GM21825 (cell line): ENCODE measurements around the gene B3GALT5.

Experiments
- ATAC-seq: cut with Tn5 transposase; IDR thresholded peaks from one replicate; pipeline ENCODE4 v1.9.1; 2021; ENCODE audit warnings: mild to moderate bottlenecking, moderate library complexity; ENCODE audit not compliant: unreplicated experiment

Gene B3GALT5

DNA sequence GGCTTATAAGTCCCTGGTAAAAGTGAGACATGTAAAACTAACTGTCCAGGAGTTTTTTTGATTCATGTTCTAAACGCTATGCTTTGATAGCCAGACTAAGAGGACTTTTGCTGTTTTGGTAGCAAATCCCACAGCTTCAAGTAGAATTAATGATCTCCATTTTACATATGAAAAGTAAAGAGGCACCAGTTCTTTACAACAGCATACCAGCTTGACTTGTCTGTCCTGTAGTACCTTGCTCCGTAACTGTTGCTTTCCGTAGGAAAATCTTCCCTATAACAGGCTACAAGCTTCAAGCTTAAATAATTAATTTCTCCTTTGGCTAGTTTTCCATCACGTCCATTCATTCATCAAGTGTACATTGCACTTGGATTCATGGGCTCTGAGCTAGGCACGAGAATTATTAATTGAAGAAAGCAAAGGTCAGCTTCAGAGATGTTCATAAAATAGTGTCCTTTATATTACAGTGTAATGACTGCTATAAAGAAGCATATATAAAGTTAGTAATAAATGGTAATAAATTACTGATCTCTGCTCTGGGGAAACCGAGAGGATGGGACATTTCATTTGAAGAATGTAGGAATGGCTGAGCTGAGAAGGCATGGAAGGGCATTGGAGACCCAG, 29.2 kb downstream of the B3GALT5 start:
- no peak for ATAC-seq

DNA sequence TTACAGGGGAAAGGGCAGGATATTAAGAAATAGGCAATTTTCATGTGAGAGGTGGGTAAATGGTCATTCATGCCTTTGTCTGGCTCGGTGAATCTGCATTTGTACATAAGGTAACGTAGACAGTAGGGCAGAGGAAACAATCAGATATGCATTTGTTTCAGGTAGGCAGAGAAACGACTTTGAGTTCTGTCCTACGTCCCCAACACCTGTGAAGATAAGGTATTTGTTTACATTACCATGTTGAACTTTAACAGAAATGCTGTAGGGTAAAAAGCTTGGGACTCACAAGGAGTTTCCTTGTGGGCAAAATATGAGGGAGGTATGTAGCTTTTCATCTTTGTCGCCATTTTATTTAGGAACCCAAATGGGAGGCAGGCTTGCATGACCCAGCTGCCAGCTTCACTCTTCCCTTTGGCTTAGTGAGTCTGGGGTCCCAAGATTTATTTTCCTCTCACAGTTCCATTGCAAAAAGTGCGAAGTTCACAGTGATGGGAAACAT, 31.4 kb downstream of the B3GALT5 start:
- no peak for ATAC-seq

DNA sequence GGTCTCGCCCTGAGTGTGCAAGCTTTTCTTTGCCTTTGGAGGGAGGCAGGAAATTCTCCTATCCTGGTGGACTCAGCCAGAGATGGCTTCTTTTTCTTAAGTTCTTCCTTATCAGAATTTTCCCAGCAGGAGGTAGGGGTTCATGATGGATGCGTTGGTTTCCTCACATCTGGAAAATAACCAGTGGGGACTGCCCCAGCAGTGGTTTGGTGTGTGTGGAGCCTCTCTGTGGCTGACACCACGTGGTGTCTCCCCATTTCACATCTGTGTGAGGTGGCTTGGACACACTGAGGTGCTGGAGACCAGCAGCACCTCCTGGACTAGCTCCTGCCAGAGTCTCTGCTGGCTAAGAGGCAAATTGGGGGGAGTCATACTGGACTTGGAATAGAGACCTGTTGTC, 32.6 kb downstream of the B3GALT5 start:
- no peak for ATAC-seq

DNA sequence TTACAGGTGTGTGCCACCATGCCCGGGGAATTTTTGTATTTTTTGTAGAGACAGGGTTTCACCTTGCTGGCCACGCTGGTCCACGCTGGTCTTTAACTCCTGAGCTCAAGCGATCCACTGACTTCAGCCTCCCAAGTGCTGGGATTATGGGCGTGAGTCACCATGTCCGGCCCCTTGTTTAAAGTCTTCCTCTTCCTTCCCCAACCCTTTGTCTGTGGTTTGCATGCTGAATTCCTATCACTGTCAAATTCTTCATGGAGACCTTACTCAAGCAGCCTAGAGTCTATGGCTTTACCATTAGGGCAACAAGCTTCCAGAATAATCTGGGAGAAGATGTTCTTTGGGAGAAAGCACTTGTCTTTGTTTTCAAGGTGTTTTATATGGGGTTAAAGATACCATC, 34.7 kb downstream of the B3GALT5 start:
- ATAC-seq, result no peak

DNA sequence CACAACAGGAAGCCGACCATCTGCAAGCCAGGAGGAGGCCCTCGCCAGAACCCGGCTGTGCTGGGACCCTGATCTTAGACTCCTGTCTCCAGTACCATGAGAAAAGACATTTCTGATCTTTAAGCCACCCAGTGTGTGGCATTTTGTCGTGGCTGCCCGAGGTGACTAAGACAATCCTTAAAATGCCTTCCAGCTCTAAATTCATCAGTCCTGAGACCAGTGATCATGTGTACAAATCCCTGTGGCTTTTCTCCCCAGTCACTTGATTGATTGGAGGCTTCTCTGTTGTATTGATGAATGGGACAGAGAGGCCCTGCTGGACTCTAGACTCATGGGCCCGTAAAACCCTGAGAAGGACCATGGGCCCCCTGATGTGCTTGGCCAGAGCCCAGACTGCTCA, 36.1 kb downstream of the B3GALT5 start:
- ATAC-seq, result no peak

DNA sequence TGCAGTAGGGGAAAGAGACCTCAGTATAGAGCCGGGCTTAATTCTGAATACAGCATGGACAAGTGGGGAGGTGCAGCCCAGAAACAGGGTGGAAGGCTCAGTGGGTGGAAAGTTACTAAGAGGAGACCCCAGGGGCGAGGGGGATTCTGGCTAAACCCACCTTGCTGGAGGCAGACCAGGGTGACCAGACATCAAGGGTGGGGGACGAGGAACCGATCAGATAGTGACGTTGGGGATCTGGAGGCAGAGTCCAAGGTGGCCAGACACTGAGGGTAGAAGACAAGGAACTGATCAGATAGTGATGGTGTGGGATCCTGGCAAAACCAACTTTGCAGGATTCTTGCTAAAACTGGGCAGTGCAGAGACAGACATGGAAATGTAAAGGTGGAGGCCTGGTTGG, 36.8 kb downstream of the B3GALT5 start:
- ATAC-seq, result no peak

DNA sequence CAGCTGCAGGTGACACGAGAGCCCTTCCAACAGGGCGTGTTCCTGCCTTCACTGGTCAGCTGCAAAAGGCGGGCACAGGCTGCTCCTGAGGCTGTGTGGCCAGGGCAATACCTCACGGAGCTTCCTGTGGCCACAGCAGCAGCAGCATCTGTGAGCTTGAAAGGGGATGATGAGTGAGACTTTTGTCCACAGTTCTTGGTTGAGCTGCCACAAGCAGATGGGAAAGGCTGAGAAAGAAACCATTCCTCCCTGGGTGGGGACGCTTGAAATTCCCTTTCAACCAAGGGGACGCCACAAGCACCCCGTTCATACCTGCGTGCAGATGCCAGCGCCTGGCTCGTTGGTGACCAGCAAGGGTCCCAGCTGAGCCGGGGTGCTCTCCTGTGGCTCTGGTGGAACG, 37.6 kb downstream of the B3GALT5 start:
- ATAC-seq, result no peak

DNA sequence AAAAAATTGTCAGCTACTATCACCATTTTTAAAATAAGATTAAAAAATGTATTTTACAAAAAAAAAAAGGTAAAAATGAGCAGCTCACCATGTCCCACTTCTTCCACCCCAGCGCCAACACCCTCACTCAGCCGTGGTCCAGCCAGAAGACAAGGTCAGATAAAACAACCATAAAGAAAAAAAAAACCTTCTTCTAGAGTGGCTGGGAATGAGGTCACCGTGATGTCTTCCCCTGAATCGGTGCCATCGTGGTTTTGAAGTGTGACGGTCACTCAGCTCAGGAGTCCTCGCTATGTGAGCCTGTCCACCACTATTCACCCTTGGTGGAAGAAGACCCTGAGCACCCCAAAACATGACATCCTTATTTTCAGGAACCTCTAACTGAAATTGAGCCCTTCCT, 38.1 kb downstream of the B3GALT5 start:
- no peak for ATAC-seq

DNA sequence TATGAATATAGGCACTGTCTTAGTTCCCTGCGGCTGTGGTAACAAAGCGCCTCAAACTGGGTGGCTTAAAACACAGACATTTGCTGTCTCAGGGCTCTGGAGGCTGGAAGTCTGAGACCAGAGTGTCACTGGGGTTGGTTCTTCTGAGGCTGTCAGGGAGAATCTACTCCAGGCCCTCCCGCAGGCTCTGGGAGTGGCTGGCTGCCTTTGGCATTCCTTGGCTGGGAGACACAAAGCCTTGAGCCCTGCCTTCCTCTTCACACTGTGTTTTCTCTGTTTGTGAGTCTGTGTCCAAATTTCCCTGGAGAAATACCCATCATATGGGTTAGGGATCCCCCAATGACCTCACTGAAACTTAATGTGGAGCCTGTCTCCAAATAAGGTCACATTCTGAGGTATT, 38.5 kb downstream of the B3GALT5 start:
- no peak for ATAC-seq

DNA sequence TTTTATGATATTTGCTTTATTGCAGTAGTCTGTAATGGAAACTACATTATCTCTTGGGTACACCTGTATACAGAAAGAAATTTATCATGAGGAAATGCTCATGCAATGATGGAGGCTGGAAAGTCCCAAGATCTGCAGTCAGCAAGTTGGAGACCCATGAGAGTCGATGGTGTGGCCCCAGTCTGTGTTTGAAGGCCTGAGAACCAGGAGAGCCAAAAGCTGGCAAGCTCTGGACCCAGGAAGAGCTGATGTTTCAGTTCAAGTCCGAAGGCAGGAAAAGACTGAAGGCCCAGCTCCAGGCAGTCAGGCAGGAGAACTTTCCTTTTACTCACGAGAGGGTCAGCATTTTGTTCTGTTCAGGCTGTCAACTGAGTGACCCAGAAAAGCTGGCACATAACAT, 42.2 kb downstream of the B3GALT5 start:
- no peak for ATAC-seq

DNA sequence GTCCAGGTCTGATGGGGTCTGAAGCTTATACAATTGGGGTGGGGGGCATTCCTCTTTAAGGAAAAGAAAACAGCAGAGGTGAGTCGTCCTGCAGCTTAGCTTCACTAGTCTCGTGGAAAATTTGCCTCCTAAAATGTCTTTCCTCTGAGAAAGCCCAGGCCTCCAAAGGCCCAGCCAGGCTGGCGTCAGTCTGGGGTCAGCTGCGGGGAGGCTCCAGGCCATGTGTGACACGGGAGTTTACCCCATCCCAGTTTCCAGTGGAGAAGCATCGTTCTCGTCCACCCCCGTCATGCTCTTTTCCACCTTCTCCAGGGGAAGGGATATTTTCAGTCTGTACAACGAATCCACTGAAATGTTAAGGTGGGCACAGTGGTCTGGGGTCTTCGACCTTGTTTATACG, 42.8 kb downstream of the B3GALT5 start:
- no peak for ATAC-seq

DNA sequence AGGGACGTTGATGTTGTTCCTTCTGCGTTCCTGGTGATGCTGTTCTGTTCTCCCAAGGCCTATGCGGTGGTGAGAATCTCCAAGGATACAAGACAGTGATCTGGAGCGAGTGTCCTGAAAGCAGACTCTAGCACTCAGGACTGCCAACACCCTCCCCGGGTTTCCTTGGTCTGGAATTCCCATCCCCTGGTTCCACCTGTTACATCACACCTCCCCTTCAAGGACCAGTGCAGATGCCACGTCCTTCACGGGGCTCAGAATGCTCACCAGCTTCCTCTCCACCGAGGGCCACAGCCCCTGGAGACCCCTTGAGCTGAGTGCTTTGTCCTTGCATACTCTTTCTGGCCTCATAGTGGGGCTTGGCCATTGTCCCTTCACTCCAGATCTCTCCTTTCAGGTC, 43.5 kb downstream of the B3GALT5 start:
- no peak for ATAC-seq

DNA sequence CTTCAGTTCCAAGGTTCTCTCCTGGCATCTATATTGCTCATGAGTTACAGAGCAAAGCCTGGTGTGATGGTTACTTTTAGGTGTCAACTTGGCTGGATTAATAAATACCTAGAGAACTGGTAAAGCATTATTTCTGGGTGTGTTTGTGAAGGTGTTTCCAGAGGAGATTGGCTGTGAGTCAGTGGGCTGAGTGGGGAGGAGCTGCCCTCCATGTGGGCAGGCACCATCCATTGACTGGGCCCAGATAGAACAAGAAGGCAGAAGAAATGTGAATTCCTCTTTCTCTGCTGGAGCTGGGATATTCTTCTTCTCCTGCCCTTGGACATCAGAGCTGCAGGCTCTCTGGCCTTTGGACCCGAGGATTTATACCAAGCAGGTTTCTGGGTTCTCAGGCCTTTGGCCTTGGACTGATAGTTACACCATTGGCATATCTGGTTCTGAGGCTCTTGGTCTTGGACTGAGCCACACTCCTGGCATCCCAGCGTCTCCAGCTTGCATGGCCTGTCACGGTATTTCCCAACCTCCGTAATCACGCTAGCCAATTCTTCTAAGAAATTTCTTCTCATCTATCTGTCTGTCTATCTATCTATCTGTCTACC, 44.5 kb downstream of the B3GALT5 start:
- no peak for ATAC-seq

DNA sequence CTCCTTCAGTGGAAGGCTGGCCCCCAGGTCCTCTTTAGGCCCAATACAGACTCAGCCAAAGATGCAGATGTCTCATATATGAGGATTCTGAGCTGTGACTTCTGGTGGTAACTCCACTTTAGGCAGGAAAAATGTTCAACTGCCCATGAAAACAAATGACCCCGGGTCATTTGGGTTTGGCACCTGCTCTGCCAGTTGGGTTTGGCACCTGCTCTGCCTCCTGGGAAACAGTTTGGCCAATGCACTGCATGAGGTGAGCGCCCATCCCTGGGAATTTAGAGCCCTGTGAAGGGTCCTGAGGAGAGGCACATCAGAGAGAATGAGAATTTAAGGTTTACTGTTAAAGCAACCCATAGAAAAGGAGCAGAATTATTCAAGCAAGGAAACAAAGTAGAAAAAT, 45.3 kb downstream of the B3GALT5 start:
- ATAC-seq, result no peak

DNA sequence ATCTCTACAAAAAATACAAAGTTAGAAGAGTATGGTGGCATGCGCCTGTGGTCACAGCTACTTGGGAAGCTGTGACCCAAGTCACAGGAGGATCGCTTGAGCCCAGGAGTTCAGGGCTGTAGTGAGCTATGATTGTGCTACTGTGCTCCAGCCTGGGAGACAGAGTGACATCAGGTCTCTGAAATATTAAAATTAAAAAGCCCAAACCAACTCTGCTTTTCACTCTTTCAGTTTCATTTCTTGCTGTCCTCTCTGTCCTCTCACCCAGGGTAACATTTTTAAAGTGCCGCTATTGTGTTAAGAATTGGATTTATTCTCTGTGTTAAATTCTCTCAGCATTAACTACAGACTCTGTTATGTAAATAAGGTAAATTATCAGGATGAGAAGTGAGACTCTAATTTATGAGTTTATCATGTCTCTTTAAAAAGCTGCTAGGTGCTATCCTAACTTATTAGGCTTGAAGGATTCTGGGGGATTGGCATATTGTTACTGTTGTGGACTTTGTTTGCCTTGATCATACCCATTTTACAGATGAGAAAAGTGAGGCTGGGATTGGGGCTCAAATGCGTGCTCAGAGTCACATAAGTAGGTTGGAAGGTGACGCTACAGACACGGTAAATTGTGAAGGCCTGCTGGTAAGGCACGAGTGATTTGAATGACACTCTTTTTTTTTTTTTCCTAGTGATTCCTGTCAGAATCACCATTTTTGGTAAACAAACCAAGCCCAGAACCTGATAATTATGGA, 46.5 kb downstream of the B3GALT5 start:
- no peak for ATAC-seq

DNA sequence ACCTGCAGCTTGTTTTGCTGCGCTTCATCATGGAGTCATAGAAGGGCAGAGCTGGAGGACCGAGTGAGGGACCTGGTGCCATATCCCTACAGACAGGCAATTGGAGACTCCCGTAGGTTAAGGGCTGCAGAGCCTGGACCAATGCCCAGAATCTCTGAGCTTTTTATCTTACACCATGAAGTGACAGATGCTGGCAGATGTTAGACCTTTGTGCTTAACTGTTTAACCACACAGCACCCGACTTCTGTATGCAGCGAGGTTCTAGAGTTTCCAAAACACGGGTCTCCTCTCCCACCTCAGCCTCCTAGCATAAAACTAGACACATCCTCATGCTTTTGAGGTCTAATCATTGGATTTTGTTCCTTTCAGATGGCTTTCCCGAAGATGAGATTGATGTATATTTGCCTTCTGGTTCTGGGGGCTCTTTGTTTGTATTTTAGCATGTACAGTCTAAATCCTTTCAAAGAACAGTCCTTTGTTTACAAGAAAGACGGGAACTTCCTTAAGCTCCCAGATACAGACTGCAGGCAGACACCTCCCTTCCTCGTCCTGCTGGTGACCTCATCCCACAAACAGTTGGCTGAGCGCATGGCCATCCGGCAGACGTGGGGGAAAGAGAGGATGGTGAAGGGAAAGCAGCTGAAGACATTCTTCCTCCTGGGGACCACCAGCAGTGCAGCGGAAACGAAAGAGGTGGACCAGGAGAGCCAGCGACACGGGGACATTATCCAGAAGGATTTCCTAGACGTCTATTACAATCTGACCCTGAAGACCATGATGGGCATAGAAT, 47.6 kb downstream of the B3GALT5 start:
- no peak for ATAC-seq

DNA sequence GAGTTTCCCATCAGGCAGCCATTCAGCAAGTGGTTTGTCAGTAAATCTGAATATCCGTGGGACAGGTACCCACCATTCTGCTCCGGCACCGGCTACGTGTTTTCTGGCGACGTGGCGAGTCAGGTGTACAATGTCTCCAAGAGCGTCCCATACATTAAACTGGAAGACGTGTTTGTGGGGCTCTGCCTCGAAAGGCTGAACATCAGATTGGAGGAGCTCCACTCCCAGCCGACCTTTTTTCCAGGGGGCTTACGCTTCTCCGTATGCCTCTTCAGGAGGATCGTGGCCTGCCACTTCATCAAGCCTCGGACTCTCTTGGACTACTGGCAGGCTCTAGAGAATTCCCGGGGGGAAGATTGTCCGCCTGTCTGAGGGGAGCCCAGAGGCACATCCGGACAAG, 48.4 kb downstream of the B3GALT5 start:
- ATAC-seq, result no peak

DNA sequence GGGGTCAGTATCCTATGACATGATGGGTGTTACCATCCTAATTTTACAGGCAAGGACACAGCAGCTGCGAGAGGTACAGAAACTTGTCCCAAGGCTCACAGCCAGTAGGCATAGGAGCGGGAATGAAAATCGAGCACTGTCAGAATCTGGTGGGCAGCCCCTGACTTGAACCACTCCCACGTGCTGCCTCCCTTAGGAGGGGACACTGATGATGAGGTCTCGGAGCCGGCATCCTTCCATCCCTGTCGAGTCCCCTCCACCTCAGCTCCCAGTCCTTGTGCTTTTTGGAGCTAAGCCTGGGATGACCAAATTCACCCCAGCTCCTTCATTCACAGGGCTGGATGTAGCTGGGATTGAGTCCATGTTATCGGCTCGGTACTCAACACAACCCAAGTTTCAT, 49.0 kb downstream of the B3GALT5 start:
- no peak for ATAC-seq

DNA sequence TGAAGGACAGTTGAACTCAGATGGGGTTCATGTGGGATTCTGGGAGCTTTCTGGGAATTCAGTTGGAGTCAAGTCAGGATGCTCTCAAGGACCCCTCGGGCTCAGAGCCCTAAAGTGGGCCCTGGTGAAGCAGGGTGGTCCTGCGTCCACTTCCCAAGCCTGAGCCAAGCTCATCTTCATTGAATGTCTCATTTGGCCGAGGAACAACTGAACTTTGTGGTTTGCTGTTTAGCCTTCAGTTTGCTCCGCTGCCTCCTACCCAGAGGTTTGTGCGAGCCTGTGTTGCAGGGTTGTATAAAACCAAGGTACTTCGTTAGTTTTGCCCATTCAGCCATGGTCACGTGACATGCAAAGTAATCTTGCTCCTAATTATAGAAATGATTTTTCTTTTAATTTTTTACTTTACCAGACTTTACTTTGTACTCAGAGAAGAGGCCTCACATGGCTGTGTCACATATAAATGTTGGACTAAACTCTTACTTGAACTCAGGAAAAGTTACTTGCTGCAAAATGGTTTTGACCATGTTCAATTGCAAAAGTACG, 49.7 kb downstream of the B3GALT5 start:
- ATAC-seq, result no peak

DNA sequence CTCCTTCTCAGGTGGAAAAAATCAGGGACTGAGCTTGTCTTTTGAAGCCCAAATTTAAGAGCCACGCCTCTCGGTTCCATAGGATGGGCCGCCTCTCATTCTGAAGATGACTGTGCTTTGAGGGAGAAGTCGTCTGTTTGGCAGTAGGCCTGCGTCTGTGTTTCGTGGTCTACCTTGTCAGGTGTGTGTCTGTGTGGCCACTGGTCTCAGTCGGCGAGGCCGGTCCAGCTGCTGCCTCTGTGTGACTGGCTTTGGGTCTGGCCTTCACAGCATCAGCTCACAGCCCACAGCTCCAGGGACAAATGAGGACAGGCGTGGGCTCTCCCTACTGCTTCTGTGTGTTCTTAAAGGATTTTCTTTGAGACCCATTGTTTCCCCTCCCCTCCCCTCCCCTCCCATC, 50.3 kb downstream of the B3GALT5 start:
- ATAC-seq, result no peak
